CD4-positive, alpha-beta T cell treated with Interleukin-4 for 1 hour (primary cell): ENCODE measurements around the gene TCTN2.

Experiments used
- DNase-seq, 2 donors: peaks; one replicate each; pipeline ENCODE4 v3.0.0-alpha.2; 2020 to 2022

TCTN2 gene

DNA sequence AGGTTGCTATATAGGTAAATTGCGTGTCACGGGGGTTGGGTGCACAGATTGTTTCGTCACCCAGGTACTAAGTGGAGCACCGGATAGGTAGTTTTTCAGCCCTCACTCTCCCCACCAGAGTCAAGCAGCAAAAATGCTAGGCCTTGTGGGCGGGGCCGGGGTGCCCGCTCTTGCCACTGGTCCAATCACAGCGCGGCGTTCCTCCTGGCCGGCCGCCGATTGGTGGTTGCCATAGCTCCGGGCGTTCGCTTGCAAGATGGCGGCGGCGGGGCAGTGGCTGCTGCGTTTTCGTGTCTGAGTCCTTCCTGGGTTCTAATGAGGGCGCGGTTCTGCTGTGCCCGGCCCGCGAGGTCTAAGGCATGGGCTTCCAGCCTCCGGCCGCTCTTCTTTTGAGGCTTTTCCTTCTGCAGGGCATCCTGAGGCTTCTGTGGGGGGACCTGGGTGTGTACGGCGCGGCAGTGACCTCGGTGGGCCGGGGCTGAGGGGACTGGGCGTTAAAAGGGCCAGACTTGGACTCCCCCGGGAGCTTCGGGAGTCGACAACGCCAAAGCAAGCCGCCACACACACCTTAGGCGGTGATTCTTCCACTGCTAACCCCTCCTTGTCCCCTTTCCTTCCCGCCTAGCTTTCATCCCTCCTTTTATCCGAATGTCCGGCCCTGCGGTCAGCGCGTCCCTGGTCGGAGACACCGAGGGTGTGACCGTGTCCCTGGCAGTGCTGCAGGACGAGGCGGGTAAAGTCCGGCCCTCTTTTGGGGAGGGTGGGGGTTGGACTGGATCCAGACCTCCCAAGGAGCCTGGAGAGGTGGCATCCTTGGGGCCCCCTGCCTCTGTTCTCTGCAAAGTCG is at the start of gene TCTN2:
TSS of gene TCTN2 (plus strand) at position 232 of the 847 bp plus-strand sequence. CDS start at position 360, 128 bp downstream.
- peak; percentile 93 to 94 for DNase-seq

DNA sequence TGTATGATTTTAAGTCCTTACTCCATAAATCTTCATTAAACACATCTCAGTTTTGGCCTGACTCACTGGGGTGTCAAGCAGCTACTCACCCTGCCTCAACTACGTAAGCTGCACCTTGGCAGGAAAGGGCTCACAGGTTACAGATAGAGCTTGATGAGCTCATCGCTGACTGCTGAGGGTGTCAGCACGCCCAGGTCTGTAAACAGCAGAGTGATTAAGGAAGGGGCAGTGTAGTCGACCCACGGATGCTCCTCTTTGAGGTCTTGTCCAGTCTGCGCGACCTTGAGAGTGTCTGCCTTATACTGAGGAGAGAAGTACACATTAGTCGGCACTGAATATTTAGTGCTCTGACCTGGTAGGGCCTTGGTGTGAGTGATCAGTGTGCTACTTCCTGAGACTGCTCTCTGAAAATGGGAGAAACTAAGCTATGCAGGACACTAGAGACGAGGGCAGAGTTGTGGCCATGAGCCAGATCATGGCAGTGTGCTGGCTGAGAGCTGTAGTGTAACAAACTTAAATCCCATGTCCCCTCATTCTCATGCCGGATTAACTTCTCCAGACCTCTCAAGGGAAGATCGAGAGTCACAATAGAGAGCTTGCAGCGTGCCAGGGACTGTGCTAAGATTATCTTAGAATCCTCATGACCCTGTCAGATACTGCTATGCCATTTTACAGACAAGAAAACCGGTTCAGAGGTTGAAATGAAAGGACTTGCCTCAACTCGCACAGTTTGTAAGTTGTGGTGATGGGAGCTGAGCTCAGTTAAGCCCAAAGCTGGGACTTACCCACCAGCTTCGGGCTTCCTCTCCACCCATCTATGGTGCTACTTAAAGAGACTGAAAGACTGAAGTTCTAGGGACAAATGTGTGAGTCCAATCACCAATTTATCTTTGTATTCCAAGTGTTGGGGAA is 49.0 kb upstream of the TCTN2 start:
- no peak for DNase-seq

DNA sequence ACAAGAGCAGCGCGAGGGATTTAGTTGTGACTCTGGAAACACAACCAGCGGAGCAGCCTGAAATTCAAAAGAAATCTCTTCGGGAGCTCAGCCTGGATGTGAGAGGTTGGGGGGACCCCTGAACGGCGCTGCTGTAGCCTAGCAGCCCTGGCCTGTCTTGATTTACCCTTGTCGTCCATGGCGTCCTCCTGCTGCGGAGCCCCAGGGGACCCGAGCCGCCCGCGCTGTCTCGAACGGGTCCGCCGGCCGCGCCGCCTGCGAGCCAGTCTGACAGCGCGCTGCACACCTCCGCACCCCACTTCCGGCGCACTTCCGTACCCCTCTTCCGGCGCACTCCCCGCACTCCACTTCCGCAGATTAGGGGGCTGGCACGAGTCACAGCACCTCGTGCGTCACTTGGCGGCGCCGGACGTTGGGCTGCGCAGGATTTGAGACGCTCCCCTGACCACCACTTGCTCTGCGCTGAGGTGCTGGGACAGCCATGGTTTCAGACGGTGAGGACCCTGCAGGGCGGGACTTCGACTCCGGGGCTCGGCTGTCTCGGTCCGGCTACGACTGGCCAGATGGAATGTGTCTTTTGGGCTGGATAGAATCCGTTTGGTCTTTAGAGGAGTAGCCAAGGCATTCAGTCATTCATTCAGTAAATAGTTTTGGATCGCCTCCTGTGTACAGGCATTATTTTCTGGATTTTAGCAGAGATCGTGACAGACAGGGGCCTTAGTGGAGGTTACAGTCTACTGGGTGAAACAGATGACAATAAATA is 37.4 kb upstream of the TCTN2 start, which contains the start of the genes EIF2B1 and GTF2H3:
TSS of gene EIF2B1 (minus strand) at position 308 of the 763 bp plus-strand sequence. CDS start at position 179, 129 bp downstream.
TSS of gene GTF2H3 (plus strand) at position 451 of the 763 bp plus-strand sequence. CDS start at position 482, 31 bp downstream.
- peak; percentile 96 for DNase-seq

DNA sequence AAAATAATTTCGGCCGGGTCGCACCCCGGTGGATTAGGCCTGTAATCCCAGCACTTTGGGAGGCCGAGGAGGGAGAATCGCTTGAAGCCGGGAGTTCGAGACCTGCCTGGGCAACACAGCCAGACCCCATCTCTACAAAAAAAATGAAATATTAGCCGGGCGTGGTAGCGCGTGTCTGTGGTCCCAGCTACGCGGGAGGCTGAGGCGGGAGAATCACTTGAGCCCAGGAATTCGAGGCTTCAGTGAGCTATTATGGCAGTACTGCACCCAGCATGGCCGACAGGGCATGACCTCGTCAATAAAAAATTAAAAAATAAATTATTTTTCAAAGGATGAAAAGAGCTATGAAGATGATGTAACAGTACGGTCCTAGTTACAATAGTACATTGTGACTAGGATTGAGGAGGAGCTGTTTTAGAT is 36.8 kb upstream of the TCTN2 start:
- DNase-seq, result no peak

DNA sequence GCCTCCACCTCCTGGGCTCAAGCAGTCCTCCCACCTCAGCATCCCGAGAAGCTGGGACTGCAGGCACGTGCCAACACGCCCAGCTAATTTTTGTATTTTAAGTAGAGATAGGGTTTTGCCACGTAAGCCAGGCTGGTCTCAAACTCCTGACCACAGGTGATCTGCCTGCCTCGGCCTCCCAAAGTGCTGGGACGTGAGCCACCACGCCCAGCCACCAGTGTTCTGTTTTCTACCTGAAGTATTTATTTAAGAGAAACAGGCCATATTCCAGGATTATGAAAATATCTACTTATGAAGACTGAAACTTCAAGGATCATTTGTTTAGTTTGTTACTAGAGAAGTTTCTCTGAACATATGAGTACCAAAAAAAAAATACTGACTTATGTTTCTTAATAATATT is 27.0 kb upstream of the TCTN2 start:
- DNase-seq, result no peak

DNA sequence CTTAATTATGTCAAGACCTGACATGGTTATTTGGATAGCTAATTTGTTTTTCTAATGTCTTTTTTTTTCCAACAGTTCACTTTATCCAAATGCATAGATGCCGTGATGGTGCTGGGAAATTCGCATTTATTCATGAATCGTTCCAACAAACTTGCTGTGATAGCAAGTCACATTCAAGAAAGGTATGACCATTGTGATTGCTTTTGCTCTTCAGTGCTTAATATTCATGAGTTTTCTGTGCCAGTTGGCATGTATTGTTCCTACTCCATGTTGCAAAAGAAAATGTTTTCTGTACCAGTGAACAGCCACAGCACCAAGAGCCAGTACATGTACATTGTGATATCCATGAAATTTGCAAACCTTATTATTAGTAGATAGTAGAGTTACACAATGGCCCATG is 25.5 kb upstream of the TCTN2 start:
- no peak for DNase-seq

DNA sequence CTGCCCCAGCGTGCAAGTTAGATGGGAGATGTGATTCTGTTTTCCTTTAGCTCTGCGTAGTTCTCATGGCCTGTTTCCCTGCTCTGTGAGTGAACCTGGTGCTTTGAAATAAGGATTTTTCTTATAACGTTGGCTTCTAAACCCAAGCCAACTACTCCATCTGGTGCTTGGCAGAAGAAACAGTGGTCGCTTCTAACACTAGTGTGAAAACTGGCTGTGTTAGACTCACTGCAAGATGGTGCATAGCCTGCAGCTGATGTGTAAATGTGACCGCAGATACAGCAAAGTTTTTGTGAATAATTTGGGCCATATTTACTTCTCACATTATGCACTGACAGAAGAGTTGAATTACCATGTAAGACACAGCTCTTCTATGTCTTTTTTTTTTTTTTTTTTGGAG is 25.0 kb upstream of the TCTN2 start:
- no peak for DNase-seq

DNA sequence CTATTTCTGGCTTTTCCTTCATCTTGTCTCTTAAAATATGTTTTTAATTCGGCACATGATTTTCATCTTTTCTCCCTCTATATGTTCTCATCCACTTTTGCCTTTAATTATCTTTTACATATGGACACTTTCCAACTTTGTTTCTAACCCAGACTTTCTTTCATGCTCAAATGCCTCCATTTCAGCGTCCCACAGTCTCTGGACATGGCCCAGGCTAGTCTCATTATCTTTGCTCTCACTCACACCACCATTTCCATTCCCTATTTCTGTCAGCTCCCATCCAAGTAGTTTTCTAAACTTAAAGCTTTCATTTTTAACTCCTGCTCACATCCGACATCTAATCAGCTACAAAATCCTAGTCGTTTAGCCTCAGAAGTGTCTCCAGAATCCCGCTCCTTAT is 22.5 kb upstream of the TCTN2 start:
- no peak for DNase-seq

DNA sequence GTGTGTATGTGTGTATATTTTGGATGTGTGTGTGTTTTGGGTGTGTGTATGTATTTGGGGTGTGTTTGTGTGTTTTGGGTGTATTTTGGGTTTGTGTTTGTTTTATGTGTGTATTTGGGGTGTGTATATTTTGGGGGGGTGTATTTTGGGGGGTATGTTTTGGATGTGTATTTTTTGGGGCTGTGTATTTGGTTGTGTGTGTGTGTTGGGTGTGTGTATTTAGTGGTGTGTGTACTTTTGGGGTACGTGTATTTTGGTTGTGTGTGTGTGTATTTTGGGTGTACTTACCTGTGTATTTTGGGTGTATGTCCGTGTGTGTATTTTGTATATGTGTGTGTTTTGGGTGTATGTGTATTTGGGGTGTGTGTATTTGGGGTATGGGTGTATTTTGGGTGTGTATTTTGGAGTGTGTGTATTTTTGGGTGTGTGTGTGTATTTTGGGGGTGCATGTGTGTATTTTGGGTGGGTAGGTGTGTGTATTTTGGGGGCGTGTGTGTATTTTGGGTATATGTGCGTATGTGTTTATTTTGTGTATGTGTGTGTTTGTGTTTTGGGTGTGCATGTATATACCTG is 16.7 kb upstream of the TCTN2 start:
- DNase-seq, result no peak

DNA sequence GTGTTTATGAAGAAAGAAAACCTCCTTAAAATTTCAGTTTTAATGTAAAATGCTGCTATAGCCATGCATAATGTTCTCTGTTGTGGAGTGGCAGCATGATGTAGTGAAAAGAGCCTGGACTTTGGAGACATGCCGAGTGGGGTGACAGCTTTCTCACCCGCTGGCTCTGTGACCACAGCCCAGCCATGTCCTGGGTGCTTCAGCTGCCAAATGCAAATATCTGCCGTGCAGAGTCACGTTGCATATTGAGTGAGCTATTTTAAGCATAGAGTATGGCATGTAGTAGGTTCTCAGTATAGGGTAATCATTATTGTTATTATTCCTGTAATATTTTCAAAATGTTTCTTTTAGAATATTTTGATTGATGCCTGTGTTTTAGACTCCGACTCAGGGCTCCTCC is 15.5 kb upstream of the TCTN2 start:
- no peak for DNase-seq

DNA sequence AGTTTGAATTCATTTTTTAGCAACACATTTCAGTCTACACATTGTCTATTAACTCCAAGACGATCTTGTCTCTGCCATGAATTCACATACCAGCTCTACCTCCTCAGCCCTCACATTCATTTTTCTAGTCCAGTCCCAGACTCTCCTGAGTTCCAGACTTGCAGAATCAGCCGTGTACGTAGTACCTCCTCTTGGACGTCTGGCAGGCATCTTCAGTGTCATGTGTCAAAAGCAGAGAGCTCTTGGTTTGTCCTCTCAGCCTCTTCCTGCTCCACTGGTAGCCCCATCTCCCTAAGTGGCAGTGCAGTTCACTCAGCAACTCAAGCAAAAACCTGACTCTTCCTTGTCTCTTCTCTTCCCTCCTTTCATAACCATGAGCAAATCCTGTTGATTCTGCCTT is 14.5 kb upstream of the TCTN2 start:
- no peak for DNase-seq

DNA sequence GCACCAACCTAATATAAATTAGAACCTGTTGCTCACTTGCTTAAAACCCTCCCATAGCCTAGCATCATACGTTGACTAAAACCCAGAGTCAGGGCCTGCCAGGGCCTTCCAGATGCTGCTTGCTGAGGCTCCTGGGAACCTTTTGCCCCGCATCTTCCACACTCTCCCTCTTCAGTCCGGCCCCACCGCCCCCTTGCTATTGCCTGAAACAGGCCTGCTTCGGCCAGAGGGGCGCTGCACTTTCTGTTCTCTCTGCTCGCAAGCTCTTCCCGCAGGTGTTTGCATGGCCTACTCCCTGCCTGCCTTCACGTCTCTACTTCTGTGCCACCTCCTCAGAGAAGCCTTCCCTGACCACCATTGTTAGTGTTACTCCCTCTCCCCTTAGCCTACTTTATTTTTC is 13.7 kb upstream of the TCTN2 start:
- no peak for DNase-seq

DNA sequence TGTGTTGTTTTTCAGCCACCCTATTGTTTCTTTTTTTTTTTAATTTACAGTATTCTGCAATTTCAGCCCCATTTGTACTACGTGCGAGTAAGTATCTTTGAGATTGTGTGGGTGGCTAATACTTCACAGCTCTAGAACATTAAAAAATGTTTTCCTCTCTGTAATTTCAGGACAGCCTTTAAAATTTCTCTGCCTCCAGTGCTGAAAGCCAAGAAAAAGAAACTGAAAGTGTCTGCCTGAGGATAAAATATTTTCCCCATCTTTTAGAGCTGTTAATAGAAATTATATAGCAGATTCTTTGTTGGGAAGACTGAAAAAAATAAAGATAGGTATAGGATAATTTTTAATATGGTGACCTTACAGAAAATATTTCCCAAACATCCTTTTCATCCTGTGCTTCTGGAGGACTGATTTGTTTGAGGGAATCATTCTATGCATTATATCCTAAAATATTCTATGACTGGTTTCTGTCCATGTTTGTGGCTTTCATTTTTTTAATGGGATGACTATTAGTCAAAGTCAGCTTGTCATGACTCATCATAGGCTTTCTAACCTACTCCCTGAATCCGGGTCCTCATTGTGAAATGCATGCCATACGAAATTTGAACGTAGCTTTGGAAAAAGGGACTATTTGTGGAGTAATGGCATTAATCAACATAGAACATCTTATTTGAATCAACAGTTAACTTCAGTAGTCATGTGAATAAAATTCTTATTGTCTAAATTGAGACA is 10.8 kb upstream of the TCTN2 start:
- DNase-seq, result no peak

DNA sequence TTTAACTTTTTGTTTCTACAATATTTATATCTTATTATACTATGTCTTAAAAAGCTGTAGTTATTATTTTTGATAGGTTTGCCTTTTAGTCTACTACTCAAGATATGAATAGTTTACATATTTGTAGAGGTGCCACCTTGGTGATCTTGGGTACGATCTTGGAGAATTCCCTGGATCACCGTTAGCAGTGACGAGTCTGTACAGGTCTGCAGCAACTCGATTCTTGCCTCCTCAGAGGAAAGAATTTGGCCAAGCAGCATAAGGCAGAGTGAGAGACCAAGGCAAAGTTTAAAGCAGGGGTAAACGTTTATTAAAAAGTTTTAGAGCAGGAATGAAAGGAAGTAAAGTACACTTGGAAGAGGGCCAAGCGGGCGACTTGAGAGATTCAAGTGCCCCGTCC is 3.1 kb upstream of the TCTN2 start:
- no peak for DNase-seq

DNA sequence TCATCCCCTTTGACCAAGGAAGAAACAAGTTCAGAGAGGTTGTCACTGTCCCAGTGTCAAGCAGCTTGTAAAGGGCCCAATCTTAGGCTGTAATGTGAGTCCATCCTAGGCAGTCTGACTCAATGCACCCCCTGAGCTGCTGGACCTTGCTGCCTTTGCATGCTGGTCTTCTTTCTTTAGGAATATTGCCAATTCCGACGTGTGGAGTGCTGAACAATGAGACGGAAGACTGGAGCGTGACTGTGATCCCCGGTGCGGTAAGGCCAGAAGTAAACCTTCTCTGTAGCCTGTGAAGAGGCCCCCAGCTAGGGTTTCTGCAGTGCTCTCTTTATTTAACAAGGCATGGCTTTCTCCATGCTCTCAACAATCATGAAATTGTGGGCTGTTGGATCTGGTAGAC is 963 bp downstream of the TCTN2 start:
- DNase-seq, result no peak

DNA sequence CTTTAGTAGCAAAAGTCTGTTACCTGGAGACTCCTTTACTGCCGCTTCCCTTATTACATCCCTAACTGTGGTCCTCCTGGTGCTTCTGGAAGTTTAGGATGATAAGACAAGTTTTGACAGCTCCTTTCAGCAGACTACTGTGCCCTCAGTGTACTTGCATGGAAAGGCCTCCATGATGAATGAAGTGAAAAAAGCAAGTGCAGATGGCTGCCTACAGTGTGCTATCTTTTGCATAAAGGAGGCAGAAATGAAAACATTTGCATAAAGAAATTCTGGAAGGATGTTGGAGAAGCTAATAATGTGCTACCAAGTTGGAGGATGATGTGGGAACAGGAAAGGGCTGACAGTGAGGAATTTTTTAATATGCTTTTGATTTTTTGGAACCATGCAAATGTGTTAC is 4.5 kb downstream of the TCTN2 start:
- DNase-seq, result no peak

DNA sequence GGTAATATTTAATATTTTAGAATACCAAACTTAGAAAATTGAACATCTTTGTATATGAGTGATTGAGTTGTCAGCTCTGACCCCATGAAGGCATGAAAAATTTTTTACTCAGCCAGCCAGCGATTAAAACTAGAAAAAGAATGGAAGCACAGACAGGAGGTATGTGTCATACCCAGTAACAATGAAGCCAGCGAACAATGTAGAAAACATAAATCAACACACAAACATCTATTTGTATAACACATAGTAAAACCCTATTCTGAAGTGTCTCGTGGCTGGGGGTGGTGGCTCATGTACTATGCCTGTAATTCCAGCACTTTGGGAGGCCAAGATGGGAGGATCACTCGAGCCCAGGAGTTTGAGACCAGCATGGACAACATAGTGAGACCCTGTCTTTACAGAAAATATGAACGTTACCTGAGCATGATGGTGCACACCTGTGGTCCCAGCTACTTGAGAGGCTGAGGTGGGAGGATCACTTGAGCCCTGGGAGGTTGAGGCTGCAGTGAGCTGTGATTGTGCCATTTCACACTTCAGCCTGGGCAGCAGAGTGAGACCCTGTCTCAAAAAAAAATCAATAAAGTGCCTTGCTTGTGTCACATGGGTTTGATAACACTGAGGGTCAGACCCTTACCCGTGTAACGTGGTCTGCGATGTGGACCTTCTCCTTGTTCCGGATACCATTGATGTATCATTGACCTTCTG is 5.9 kb downstream of the TCTN2 start:
- no peak for DNase-seq

DNA sequence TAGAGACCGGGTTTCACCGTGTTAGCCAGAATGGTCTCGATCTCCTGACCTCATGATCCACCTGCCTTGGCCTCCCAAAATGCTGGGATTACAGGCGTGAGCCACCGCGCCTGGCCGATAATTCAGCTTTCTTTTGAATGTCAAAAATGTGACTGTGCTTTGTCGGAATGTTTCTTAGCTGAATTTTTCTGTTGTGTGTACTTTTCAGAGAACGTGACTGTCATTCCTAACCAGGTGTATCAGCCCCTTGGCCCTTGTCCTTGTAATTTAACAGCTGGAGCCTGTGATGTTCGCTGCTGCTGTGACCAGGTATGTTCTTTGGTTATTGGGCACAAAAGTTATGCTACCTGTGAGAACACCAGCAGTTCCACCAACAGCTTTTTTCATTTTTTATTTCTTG is 8.1 kb downstream of the TCTN2 start:
- DNase-seq, result no peak

DNA sequence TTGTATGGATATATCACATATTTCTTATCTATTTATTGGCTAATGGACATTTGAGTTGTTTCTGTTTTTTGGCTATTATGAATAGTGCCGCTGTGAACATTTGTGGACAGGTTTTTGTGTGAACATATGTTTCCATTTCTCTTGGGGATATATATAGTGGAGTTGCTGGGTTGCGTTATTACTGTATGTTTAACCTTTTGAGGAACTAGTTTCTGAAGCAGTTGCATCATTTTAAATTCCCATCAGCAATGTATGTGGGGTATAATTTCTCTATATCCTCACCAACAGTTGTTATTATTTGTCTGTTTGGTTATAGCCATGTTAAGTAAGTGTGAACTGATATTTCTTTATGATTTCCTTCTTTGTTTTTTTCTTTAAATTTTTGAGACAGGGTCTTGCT is 10.7 kb downstream of the TCTN2 start:
- DNase-seq, result no peak

DNA sequence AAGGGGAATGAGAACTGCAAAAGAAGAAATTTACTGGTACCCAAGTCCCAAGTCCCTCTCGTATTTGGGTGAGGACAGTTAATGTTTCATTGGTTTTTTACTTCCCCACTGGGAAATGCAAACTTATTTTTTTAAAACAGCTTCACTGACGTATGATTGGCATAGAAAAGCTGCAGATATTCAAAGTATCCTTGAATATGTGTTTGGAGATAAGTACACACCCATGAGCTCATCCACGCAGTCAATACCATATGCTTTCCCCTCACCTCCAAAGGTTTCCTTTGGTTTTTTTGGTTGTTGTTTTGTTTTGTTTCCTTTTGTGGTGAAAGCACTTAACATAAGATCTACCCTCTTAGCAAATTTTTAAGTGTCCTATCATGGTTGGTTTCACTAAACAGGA is 13.1 kb downstream of the TCTN2 start:
- no peak for DNase-seq

DNA sequence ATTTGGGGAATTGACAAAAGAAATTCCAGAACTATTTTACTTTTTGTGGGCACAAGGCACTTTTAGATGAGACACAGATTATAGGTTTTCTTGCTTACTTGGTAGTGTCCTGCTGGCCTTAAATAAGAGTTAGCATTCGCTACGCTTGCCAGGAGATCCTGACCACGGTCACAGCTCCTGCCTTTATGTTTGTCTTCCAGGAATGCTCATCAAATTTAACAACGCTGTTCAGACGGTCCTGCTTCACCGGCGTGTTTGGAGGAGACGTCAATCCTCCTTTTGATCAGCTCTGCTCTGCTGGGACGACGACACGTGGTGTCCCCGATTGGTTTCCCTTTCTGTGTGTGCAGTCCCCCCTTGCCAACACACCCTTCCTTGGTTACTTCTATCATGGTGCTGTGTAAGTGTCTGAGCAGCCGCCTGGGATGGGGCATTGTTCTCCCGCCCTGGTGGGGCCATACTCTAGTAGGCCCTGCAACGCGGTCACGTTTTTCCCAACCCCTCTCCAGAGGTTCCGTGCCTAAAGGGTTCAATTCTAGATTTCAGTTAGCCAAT is 15.8 kb downstream of the TCTN2 start:
- DNase-seq, result no peak
